ENCODE results near the gene PF4V1. TPM values are rescaled to one million over a fixed set of nuclear protein-coding genes. Genes with fewer than 3 reads are reported as not detected.

Gene PF4V1
- total and polyA plus RNA-seq, 2 experiments from 2014 or later: not detected

GRCh38 chr4:73823760-73824159 is 29.3 kb upstream of the PF4V1 start:
- Histone ChIP-seq H3K27me3 (no peaks in the 10 kb centered on the region), H3K36me3 (no peaks in the 10 kb centered on the region), H3K27ac (no peak overlapping the region), H3K4me3 (no peak overlapping the region), H3K4me1 (ENCODE audit: low read depth) (no peaks in the 10 kb centered on the region), H3K9me3 (ENCODE audit: low read depth) (no peaks in the 10 kb centered on the region)
- TF ChIP-seq CTCF (IDR thresholded peaks at IDR 0.05; ENCODE audit: low read depth, low read length): no peak
- DNase-seq (ENCODE audit: low read depth in 1 of 2, low spot score in 1 of 2): no peak

GRCh38 chr4:73828956-73829355 is 24.1 kb upstream of the PF4V1 start:
- Histone ChIP-seq H3K27me3 (no peaks in the 10 kb centered on the region), H3K4me3 (no peak overlapping the region), H3K4me1 (ENCODE audit: low read depth) (no peaks in the 10 kb centered on the region), H3K9me3 (ENCODE audit: low read depth) (no peaks in the 10 kb centered on the region), H3K36me3 (no peaks in the 10 kb centered on the region), H3K27ac (no peak overlapping the region)
- DNase-seq (ENCODE audit: low read depth in 1 of 2, low spot score in 1 of 2): peak in 1 of 2 donors; percentile 74
- TF ChIP-seq CTCF (IDR thresholded peaks at IDR 0.05; ENCODE audit: low read depth, low read length): no peak

GRCh38 chr4:73831569-73831968 is 21.5 kb upstream of the PF4V1 start:
- no peak overlapping the region for H3K4me3 ChIP-seq
- H3K27me3 ChIP-seq: peaks cover 6% of the 10 kb centered on the region
- no peak for TF ChIP-seq CTCF (IDR thresholded peaks at IDR 0.05; ENCODE audit: low read depth, low read length)
- peak in 1 of 2 donors; percentile 68 for DNase-seq (ENCODE audit: low read depth in 1 of 2, low spot score in 1 of 2)
- H3K4me1 ChIP-seq (ENCODE audit: low read depth): no peaks in the 10 kb centered on the region
- H3K27ac ChIP-seq: no peak overlapping the region
- H3K9me3 ChIP-seq (ENCODE audit: low read depth): no peaks in the 10 kb centered on the region
- H3K36me3 ChIP-seq: no peaks in the 10 kb centered on the region

- Histone ChIP-seq H3K4me1 (ENCODE audit: low read depth) (no peaks in the 10 kb centered on the region), H3K27ac (no peak overlapping the region), H3K36me3 (no peaks in the 10 kb centered on the region), H3K27me3 (peaks cover 17% of the 10 kb centered on the region), H3K9me3 (ENCODE audit: low read depth) (no peaks in the 10 kb centered on the region), H3K4me3 (no peak overlapping the region)
- no peak for TF ChIP-seq CTCF (IDR thresholded peaks at IDR 0.05; ENCODE audit: low read depth, low read length)
- DNase-seq (ENCODE audit: low read depth in 1 of 2, low spot score in 1 of 2): peak in 1 of 2 donors; percentile 79
These were observed 20.4 kb upstream of the PF4V1 start for GRCh38 chr4:73832651-73833237.

GRCh38 chr4:73836373-73837279 is 16.5 kb upstream of the PF4V1 start, which contains the start of gene CXCL6:
Gene CXCL6 (plus strand): TSS chr4:73836678. CDS start chr4:73836751, 73 bp downstream.
- Histone ChIP-seq H3K4me3 (no peak within 1 kb of the TSS), H3K36me3 (no peaks in the 10 kb centered on the region), H3K27me3 (peaks cover 36% of the 10 kb centered on the region), H3K4me1 (ENCODE audit: low read depth) (no peaks in the 10 kb centered on the region), H3K9me3 (ENCODE audit: low read depth) (no peaks in the 10 kb centered on the region), H3K27ac (no peak within 1 kb of the TSS)
- no peak for TF ChIP-seq CTCF (IDR thresholded peaks at IDR 0.05; ENCODE audit: low read depth, low read length)
- DNase-seq (ENCODE audit: low read depth in 1 of 2, low spot score in 1 of 2): peak; percentile 32 to 73

All from cardiac muscle cell (in vitro differentiated cells and primary cell).